ENCODE results near the gene SEPTIN1.
"Not testable (repeated sequence)": the region's sequence is repeated elsewhere in the genome, so short reads cannot be mapped to it uniquely, and the experiment has no call there.

SEPTIN1 gene

GRCh38 chr16:30357715-30358576 lies 24.4 kb downstream of the SEPTIN1 start:
- DNase-seq (ENCODE audit: low read depth in 2 of 2) = no peak

- DNase-seq (ENCODE audit: low read depth in 2 of 2) = no peak
Observed at GRCh38 chr16:30357085-30357714, 25.2 kb downstream of the SEPTIN1 start.

GRCh38 chr16:30356401-30357084 lies 25.8 kb downstream of the SEPTIN1 start:
- DNase-seq (ENCODE audit: low read depth in 2 of 2) = no peak

GRCh38 chr16:30355954-30356308 lies 26.4 kb downstream of the SEPTIN1 start:
- no peak for DNase-seq (ENCODE audit: low read depth in 2 of 2)

GRCh38 chr16:30355144-30355953 lies 27.0 kb downstream of the SEPTIN1 start, which contains the start of gene CD2BP2:
Gene CD2BP2, minus strand, starts transcription at chr16:30355308. Its CDS starts 627 bp downstream, at chr16:30354681.
- DNase-seq (ENCODE audit: low read depth in 2 of 2) = peak; percentile 80 to 90

- no peak for DNase-seq (ENCODE audit: low read depth in 2 of 2)
Observed at GRCh38 chr16:30354423-30355143, 27.8 kb downstream of the SEPTIN1 start.

GRCh38 chr16:30353438-30354129 lies 28.8 kb downstream of the SEPTIN1 start:
- no peak for DNase-seq (ENCODE audit: low read depth in 2 of 2)

- no peak for DNase-seq (ENCODE audit: low read depth in 2 of 2)
Observed at GRCh38 chr16:30352488-30353401, 29.6 kb downstream of the SEPTIN1 start.

- no peak for DNase-seq (ENCODE audit: low read depth in 2 of 2)
Observed at GRCh38 chr16:30351586-30352419, 30.6 kb downstream of the SEPTIN1 start.

GRCh38 chr16:30351001-30351441 lies 31.3 kb downstream of the SEPTIN1 start:
- DNase-seq (ENCODE audit: low read depth in 2 of 2) = no peak

- no peak for DNase-seq (ENCODE audit: low read depth in 2 of 2)
Observed at GRCh38 chr16:30350134-30350871, 32.1 kb downstream of the SEPTIN1 start.

GRCh38 chr16:30349675-30350074 lies 32.7 kb downstream of the SEPTIN1 start:
- no peak for DNase-seq (ENCODE audit: low read depth in 2 of 2)

- DNase-seq (ENCODE audit: low read depth in 2 of 2) = no peak
Observed at GRCh38 chr16:30348929-30349328, 33.4 kb downstream of the SEPTIN1 start.

- DNase-seq (ENCODE audit: low read depth in 2 of 2) = no peak
Observed at GRCh38 chr16:30348113-30348512, 34.2 kb downstream of the SEPTIN1 start.

- DNase-seq (ENCODE audit: low read depth in 2 of 2) = no peak
Observed at GRCh38 chr16:30346286-30346685, 36.1 kb downstream of the SEPTIN1 start.

- DNase-seq (ENCODE audit: low read depth in 2 of 2) = not testable (repeated sequence)
Observed at GRCh38 chr16:30343491-30343820, 38.9 kb downstream of the SEPTIN1 start.

- no peak for DNase-seq (ENCODE audit: low read depth in 2 of 2)
Observed at GRCh38 chr16:30342751-30343490, 39.4 kb downstream of the SEPTIN1 start.

All from stimulated activated CD4-positive, alpha-beta T cell treated with anti-CD3 and anti-CD28 coated beads, Interleukin-4, amount 100 ng/mL, for 48 hours (primary cell).